Activated CD4-positive, alpha-beta T cell treated with anti-CD3 and anti-CD28 coated beads, Interleukin-2, amount 50 U/mL, for 16 hours (primary cell): Measurements from ENCODE around the gene ALDH8A1.

Source experiments
- DNase-seq: peaks from one replicate; pipeline ENCODE4 v3.0.0-alpha.2; 2020

Gene ALDH8A1

GRCh38 chr6:134948691-134949090 lies 1.2 kb downstream of the ALDH8A1 start:
- no peak for DNase-seq

DNA sequence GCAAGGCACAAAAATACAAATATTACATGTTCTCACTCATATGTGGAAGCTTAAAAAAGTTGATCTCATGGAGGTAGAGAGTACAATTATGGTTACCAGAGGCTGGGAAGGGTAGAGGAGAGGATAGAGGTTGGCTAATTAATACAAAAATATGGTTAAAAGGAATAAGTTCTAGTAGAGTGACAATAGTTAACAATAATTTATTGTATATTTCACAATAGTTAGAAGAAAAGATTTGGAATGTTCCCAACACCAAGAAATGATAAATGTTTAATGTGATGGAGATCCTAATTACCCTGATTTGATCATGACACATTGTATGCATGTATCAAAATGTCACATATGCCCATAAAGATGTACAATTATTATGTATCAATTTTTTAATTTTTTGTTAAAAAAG lies 1.8 kb downstream of the ALDH8A1 start:
- DNase-seq: no peak

DNA sequence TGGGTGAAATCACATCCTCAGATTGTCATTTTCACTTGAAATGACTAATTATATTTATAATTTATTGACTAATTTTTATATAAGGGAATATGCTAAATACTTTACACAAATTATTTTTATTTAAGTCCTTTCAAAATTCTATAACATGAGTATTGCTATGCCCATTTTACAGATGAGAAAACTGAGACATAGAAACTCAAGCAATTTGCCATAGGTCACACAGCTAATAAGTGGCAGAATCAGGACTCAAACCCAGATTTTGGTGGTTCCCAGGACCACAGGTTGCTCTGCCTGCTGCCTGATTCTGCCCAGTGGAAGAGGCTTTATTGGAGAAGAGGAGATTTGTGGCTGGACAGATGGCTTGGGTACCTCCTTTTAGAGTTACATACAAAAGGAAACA lies 4.9 kb downstream of the ALDH8A1 start:
- DNase-seq: no peak

- no peak for DNase-seq
Measured at GRCh38 chr6:134943522-134944111, 6.3 kb downstream of the ALDH8A1 start.

- DNase-seq: peak; percentile 27
Measured at GRCh38 chr6:134938896-134939295, 11.0 kb downstream of the ALDH8A1 start.

DNA sequence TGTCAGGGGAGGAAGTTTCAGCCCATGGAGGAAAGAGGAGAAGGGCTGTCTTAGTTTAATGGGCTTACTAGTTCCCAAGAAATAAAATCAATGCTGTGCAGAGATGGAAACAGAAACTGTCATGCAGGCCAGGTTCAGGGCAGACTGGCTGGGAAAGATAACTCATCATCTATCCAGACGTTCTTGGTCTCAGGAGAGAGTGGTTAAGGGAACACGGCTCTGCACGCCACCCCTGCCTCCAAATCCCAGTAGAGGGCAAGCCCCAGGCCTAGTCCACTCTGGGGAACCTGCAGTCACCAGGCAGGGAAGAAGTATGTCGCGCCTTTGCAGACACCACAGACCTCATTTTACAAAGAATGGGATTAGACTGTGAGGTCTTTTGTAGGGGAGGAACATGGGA lies 12.5 kb downstream of the ALDH8A1 start:
- DNase-seq: no peak

- no peak for DNase-seq
Measured at GRCh38 chr6:134936931-134937330, 13.0 kb downstream of the ALDH8A1 start.

- no peak for DNase-seq
Measured at GRCh38 chr6:134936476-134936875, 13.4 kb downstream of the ALDH8A1 start.

GRCh38 chr6:134934793-134935485 lies 15.0 kb downstream of the ALDH8A1 start:
- no peak for DNase-seq

- no peak for DNase-seq
Measured at GRCh38 chr6:134932535-134933470, 17.1 kb downstream of the ALDH8A1 start.

DNA sequence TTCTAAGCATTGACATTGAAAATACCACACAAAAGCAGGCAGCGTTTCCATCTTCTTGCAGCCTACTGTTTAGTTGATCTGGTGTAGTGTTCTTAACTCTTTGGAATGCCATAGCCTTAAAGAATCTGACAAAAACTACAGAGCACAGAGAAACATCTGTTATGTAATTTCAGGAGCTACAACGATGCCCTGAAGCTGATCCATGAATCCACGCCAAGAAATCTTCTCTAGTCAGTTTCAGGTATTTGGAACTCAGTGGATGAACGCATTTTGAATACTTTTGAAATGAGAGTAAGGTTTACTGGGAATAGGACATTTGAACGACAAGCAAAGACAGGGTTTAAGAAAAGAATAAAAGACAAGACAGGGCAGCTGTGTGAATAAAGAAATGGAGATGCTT lies 17.8 kb downstream of the ALDH8A1 start:
- DNase-seq: no peak

DNA sequence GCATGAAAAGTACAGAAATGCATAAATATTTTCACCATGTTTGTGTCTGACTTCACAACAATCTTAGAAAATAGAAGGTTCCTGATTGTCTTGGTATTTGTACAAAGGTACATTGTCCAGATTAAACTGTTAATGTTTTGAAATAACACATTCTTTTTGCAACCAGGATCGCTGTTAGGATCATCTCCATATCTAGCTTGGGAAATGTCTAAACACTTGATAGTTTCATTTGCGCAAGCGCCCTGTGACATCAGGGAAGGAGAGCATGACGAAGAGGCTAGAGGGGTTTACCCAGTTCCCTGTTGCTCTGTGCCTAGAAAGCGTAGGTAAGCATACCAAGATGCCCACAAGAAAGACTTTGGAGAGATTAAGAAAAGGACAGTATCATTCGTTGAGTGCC lies 19.4 kb downstream of the ALDH8A1 start:
- DNase-seq: no peak

GRCh38 chr6:134928151-134928900 lies 21.6 kb downstream of the ALDH8A1 start:
- no peak for DNase-seq

DNA sequence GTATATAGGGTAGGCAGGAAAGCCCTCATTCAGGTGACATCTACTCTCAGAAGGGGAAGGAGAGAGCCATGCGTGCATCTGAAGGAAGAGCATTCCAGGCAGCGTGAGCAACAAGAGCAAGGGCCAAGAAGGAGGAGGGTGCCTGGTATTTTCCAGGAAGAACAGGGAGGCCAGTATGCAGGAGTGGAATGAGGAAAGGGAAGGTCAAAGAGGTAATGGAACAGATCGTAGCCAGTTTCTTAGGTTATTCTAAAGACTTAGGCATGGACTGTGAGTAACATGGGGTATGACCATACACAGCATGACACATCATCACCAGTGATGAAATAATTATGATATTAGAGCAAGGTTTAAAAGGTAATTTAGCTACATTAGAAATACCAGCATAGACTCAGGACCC lies 24.1 kb downstream of the ALDH8A1 start:
- no peak for DNase-seq

DNA sequence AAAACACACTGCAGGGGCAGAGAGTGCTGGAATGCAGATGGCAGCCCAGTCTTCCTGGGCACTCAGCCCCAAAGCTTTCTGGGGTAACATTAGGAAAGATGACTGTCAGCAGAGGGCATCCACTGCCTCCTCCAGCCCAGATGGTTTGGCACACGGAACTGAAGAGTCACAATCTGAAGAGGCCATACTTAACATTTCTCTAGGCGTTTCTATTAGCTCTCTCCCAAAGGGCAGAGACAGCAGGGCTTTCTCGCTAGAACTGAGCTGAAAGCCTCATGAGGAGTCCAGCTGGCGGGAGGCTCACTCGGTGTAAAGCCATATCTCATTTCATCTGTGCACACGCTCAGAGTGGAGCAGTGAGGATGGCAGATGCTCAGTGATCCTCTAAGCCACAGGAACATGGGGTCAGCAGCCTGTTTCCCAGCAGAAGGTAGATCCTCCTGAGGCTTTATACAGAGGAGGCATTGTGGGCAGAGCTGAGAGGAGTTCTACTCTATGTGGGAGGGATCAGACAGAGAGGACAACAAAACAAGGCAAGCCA lies 28.1 kb downstream of the ALDH8A1 start:
- DNase-seq: no peak

GRCh38 chr6:134921276-134921675 lies 28.6 kb downstream of the ALDH8A1 start:
- DNase-seq: no peak

GRCh38 chr6:134920422-134920821 lies 29.5 kb downstream of the ALDH8A1 start:
- DNase-seq: no peak

DNA sequence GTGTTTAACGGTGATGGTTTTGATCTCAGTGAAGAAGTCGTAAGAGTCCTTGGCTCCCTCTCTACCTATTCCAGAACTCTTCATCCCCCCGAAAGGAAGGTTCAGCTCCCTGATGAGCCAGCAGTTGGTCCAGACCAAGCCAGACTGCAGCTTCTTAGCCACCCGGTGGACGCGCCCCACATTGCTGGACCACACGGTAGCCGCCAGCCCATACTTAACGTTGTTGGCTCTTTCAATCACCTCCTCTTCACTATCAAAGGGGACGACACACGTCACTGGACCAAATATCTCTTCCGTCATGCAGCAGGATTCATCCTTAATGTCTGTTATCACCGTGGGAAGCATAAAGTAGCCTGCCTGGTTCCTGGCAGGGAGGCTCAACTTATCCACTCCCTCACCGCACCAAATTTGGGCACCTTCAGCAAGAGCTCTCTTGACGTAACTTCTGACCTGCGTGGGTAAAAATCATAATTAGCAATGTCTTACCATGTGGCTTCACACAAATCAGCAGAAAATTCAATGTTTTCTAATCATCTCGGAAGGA lies 31.4 kb downstream of the ALDH8A1 start:
- DNase-seq: no peak

GRCh38 chr6:134911547-134911946 lies 38.4 kb downstream of the ALDH8A1 start:
- DNase-seq: no peak

DNA sequence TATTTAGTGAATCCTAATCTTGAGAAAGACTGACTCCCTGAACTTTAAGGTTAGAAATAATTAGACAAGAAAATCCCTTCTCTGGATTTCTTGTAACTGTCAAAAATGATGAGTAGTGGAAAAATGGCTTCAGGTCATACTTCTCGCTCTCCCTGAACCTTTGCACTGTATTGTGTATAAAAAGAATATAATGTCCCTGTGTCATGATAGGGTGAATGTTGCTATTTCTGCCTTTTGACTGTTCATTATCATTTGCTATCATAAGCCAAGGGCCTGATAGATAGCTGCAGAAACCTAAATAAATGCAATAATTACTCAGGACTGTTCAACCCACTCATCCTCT lies 39.3 kb downstream of the ALDH8A1 start:
- no peak for DNase-seq

- DNase-seq: no peak
Measured at GRCh38 chr6:134909701-134910592, 40.0 kb downstream of the ALDH8A1 start.
